Neural progenitor cell (in vitro differentiated cells): ENCODE results near the gene HIVEP2.

Experiments used
- CTCF ChIP-seq: fragments of 200-600 bp; sonication (generic); IDR thresholded peaks from 2 replicates; pipeline ENCODE4 v1.5.1; 2017; ENCODE audit warnings: antibody characterized with exemption, mild to moderate bottlenecking
- EZH2phosphoT487 ChIP-seq: fragments of 200-600 bp; sonication (generic); IDR thresholded peaks from 2 replicates; pipeline ENCODE4 v1.6.1; 2017; ENCODE audit warnings: antibody characterized with exemption

- TF ChIP-seq CTCF (no peak), EZH2phosphoT487 (no peak)
These were observed 590 bp downstream of the HIVEP2 start for GRCh38 chr6:142944124-142945048.
